Caco-2 (cell line): Measurements from ENCODE around the gene SNAI3. TPM values are rescaled to one million over a fixed set of nuclear protein-coding genes. Genes with fewer than 3 reads are reported as not detected.

ENCODE experiments used
- BruUV-seq: library from RNA; stranded (reverse); fragments of 400-500 nt; replicated peaks from 2 replicates; lab custom pipeline; 2021; lab: Mats Ljungman, UMichigan
- CTCF ChIA-PET: fragments of 300-600 bp; sonication (Branson Sonifier 250); formaldehyde crosslinking; loops from one replicate; lab custom pipeline; 2022; ENCODE audit warnings: antibody characterized with exemption; lab: Charles Lee
- POLR2A ChIA-PET: fragments of 300-600 bp; sonication (Branson Sonifier 250); formaldehyde crosslinking; loops from one replicate; lab custom pipeline; 2022; ENCODE audit warnings: antibody characterized with exemption; lab: Charles Lee
- DNase-seq, 2 experiments: peaks; one replicate each; pipeline versions ENCODE4 v3.0.0 to v3.0.0-alpha.2; 2020 to 2022
- H3K27me3 ChIP-seq: replicated peaks from 2 replicates; pipeline ENCODE4 v1.6.0; 2011; ENCODE audit warnings: low read length; ENCODE audit not compliant: control insufficient read depth, insufficient read depth
- H3K36me3 ChIP-seq: 2 replicates; pipeline ENCODE4 v1.5.1; 2011; ENCODE audit warnings: low read length; ENCODE audit not compliant: control insufficient read depth, insufficient read depth
- H3K4me1 ChIP-seq: fragments of 250-450 bp; sonication (Bioruptor Pico); 2 replicates; pipeline ENCODE4 v1.5.1; 2020; ENCODE audit warnings: mild to moderate bottlenecking
- H3K4me3 ChIP-seq: 2 replicates; pipeline ENCODE4 v1.5.1; 2011; ENCODE audit warnings: low read depth, mild to moderate bottlenecking, control low read depth, low read length
- H3K9me3 ChIP-seq: fragments of 250-450 bp; sonication (Bioruptor Pico); 2 replicates; pipeline ENCODE4 v1.5.1; 2020; ENCODE audit warnings: mild to moderate bottlenecking, moderate library complexity
- H3K27ac Mint-ChIP-seq: one replicate; pipeline ENCODE4 v1.8.0; 2022; ENCODE audit warnings: mixed read lengths; ENCODE audit not compliant: unreplicated experiment
- H3K27me3 Mint-ChIP-seq: one replicate; pipeline ENCODE4 v1.8.0; 2022; ENCODE audit warnings: mixed read lengths; ENCODE audit not compliant: insufficient read depth, unreplicated experiment
- H3K36me3 Mint-ChIP-seq: one replicate; pipeline ENCODE4 v1.8.0; 2022; ENCODE audit warnings: mild to moderate bottlenecking, mixed read lengths; ENCODE audit not compliant: insufficient read depth, unreplicated experiment
- H3K4me1 Mint-ChIP-seq: one replicate; pipeline ENCODE4 v1.8.0; 2022; ENCODE audit warnings: low read depth, mixed read lengths; ENCODE audit not compliant: unreplicated experiment
- H3K4me3 Mint-ChIP-seq: one replicate; pipeline ENCODE4 v1.8.0; 2022; ENCODE audit warnings: mild to moderate bottlenecking, moderate library complexity, mixed read lengths; ENCODE audit not compliant: unreplicated experiment
- H3K9me3 Mint-ChIP-seq: one replicate; pipeline ENCODE4 v1.8.0; 2022; ENCODE audit warnings: mixed read lengths; ENCODE audit not compliant: unreplicated experiment
- intact Hi-C: fragments of 100-400 bp; cut with micrococcal nuclease; formaldehyde crosslinking; loops from one replicate; pipeline ENCODE4 v1.10.0; 2022; ENCODE audit not compliant: unreplicated experiment
- total RNA-seq: library from RNA; stranded (reverse); gene quantifications from 2 replicates; pipeline ENCODE4 v1.2.3, GENCODE V29; 2022
- TF ChIP-seq, protein P1 (sequence below), 2 experiments: fragments of 200-600 bp in 1 of 2; IDR thresholded peaks; 1 replicate in 1 of 2; 2 replicates in 1 of 2; pipeline versions ENCODE4 v1.5.1 to v1.8.0; 2011 to 2022; ENCODE audit warnings: antibody characterized with exemption in 1 of 2, control low read depth in 1 of 2, inconsistent platforms in 1 of 2, low read depth in 1 of 2, low read length in 1 of 2, mild to moderate bottlenecking in 1 of 2, moderate library complexity in 1 of 2; ENCODE audit not compliant: insufficient read depth in 1 of 2, severe bottlenecking in 1 of 2, unreplicated experiment in 1 of 2

Gene SNAI3
- total RNA-seq, 1 experiment from 2014 or later: 3.5 TPM

DNA sequence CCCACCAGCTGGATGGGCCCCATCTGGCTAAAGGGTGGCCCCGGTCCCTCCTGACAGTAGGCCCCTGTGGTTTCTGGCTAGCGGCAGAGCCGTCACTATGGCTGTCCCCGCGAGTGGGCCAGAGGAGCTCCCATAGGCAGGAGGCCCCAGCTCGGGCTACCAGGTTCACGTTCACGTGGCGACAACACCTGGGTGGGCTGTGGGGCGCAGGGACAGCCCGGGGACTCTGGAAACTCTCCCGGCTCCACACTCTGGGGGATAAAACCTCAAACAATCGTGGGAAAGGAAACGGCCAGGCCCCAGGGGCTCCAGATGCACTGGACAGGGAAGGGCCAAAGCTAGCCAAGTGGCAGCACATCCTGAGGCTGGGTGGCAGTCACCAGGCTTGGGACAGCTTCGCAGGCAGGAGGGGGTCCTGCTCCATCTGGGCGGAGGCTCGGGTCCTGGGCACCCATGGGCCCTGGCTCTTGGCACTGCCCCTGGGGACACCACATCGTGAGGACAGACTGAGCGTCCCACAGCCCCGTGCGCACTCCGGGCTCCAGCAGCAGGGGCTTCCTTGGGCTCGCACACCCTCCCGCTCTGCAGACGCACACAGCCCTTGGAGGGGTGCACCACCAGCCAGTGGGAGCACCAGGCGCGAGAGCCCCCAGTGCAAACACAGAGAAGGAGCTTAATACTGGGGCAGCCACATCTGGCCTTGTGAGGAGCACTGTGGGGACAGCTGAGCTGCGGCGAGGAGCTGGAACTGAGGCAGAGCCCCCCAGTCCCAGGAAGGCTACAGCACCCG is 15.5 kb upstream of the SNAI3 start:
- no peaks in the 10 kb centered on the region for H3K27me3 Mint-ChIP-seq
- no peak overlapping the region for H3K27ac Mint-ChIP-seq
- Histone ChIP-seq H3K4me1 (peaks cover 9% of the 10 kb centered on the region; the same call in 1 of the 2 replicates), H3K36me3 (peaks cover 2% of the 10 kb centered on the region; the same call in 1 of the 2 replicates), H3K4me3 (no peak overlapping the region), H3K27me3 (no peaks in the 10 kb centered on the region), H3K9me3 (no peaks in the 10 kb centered on the region)
- ChIA-PET CTCF (interaction anchor here (1.0 kb wide), 1 partner anchor 36 kb away, joined by 3 read pairs; no protein-coding TSS in a partner anchor), POLR2A (no interaction called here)
- intact Hi-C loops: no loop called here
- no peaks in the 10 kb centered on the region for H3K9me3 Mint-ChIP-seq
- H3K4me3 Mint-ChIP-seq: no peak overlapping the region
- peaks cover 13% of the 10 kb centered on the region for H3K36me3 Mint-ChIP-seq
- TF ChIP-seq, protein P1, sequence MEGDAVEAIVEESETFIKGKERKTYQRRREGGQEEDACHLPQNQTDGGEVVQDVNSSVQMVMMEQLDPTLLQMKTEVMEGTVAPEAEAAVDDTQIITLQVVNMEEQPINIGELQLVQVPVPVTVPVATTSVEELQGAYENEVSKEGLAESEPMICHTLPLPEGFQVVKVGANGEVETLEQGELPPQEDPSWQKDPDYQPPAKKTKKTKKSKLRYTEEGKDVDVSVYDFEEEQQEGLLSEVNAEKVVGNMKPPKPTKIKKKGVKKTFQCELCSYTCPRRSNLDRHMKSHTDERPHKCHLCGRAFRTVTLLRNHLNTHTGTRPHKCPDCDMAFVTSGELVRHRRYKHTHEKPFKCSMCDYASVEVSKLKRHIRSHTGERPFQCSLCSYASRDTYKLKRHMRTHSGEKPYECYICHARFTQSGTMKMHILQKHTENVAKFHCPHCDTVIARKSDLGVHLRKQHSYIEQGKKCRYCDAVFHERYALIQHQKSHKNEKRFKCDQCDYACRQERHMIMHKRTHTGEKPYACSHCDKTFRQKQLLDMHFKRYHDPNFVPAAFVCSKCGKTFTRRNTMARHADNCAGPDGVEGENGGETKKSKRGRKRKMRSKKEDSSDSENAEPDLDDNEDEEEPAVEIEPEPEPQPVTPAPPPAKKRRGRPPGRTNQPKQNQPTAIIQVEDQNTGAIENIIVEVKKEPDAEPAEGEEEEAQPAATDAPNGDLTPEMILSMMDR (IDR thresholded peaks at IDR 0.05; ENCODE audit: insufficient read depth in 1 of 2, low read depth in 1 of 2, low read length in 1 of 2, severe bottlenecking in 1 of 2, unreplicated experiment in 1 of 2): no peak
- no peaks in the 10 kb centered on the region for H3K4me1 Mint-ChIP-seq
- BruUV-seq: no TSS peak
- no peak for DNase-seq

DNA sequence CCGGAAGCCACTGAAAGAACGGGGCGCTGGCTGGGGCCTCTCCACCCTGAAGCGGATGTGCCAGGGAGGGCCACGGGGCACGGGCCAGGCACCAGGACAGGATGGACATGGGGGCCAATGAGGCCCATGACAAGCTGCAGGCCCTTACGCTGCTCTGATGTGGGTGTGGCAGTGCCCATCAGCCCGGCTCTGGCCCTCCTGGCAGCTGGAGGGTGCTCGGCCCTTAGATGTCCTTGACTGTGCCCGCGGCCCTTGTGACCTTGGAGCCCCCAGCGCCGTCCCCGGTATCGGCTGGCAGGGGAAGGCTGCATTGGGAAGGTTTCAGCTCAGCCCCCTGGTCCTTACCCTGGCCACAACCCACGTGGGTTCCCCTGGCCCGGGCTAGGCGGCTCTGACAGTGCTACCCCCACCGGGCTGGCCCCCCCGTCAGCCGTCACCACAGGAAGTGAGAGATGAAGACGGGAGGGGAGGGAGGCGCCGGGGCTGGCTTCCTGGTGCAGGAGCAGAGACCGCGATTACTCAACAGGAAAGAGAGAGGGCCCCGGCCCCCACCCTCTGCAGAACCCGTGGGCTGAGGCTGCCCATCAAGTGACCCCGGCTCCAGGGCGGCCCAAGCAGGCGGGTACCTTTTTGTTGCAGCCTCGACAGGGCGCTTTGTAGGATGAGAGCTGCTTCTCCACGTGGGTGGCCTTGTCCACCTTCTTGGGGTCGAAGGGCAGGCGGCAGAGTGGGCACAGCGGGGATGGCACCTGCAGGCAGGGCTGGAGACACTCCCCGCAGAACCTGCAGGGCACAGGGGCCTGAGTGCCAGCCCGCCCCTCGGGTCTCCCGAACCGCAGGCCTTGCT is 14.6 kb upstream of the SNAI3 start:
- POLR2A ChIA-PET: no interaction called here
- intact Hi-C loops: no loop called here
- CTCF ChIA-PET: interaction anchor here (1.3 kb wide), 1 partner anchor 9 kb away, joined by 3 read pairs; no protein-coding TSS in a partner anchor

DNA sequence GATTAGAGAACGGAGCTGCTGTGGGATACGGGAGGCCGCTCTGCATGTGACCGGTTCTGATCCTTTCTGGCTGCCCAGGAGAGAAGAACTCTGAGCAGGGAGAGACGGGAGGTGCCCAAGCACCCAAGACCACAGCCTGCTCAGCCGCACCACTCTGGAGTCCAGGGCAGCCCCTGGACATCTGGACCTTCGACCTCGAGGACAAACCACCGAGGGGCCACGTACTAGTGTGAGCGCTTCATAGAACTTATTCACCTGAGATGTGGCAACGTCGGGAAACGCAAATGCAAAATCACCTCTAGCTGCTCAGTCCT is 14.0 kb upstream of the SNAI3 start:
- intact Hi-C loops: no loop called here
- Histone ChIP-seq H3K4me3 (no peak overlapping the region), H3K9me3 (no peaks in the 10 kb centered on the region), H3K4me1 (peaks cover 4% of the 10 kb centered on the region; the same call in 1 of the 2 replicates), H3K27me3 (no peaks in the 10 kb centered on the region), H3K36me3 (peaks cover 2% of the 10 kb centered on the region; the same call in 1 of the 2 replicates)
- BruUV-seq: no TSS peak
- no peaks in the 10 kb centered on the region for H3K9me3 Mint-ChIP-seq
- no peaks in the 10 kb centered on the region for H3K27me3 Mint-ChIP-seq
- H3K36me3 Mint-ChIP-seq: peaks cover 6% of the 10 kb centered on the region
- no peak overlapping the region for H3K4me3 Mint-ChIP-seq
- ChIA-PET CTCF (interaction anchor here (1.3 kb wide), 1 partner anchor 9 kb away, joined by 3 read pairs; no protein-coding TSS in a partner anchor), POLR2A (no interaction called here)
- no peak overlapping the region for H3K27ac Mint-ChIP-seq
- DNase-seq: no peak
- no peaks in the 10 kb centered on the region for H3K4me1 Mint-ChIP-seq
- TF ChIP-seq, protein P1 (IDR thresholded peaks at IDR 0.05; ENCODE audit: insufficient read depth in 1 of 2, low read depth in 1 of 2, low read length in 1 of 2, severe bottlenecking in 1 of 2, unreplicated experiment in 1 of 2): no peak

More for the DNA sequence above, 14.6 kb upstream of the SNAI3 start:
- BruUV-seq: no TSS peak
- DNase-seq: no peak
- H3K9me3 Mint-ChIP-seq: no peaks in the 10 kb centered on the region
- TF ChIP-seq, protein P1 (IDR thresholded peaks at IDR 0.05; ENCODE audit: insufficient read depth in 1 of 2, low read depth in 1 of 2, low read length in 1 of 2, severe bottlenecking in 1 of 2, unreplicated experiment in 1 of 2): no peak
- H3K36me3 ChIP-seq: peaks cover 2% of the 10 kb centered on the region; the same call in 1 of the 2 replicates
- no peaks in the 10 kb centered on the region for H3K4me1 Mint-ChIP-seq
- peaks cover 6% of the 10 kb centered on the region for H3K36me3 Mint-ChIP-seq
- H3K9me3 ChIP-seq: no peaks in the 10 kb centered on the region
- no peak overlapping the region for H3K4me3 ChIP-seq
- no peak overlapping the region for H3K4me3 Mint-ChIP-seq
- no peaks in the 10 kb centered on the region for H3K27me3 ChIP-seq
- no peaks in the 10 kb centered on the region for H3K27me3 Mint-ChIP-seq
- H3K27ac Mint-ChIP-seq: no peak overlapping the region
- H3K4me1 ChIP-seq: peaks cover 9% of the 10 kb centered on the region; the same call in 1 of the 2 replicates
